OCI-LY3 (cell line): ENCODE measurements around the gene ST3GAL5.

Source experiments
- CTCF ChIP-seq: fragments of 200-600, 300-600 bp; sonication (generic); IDR thresholded peaks from 2 replicates; pipeline ENCODE4 v1.5.1; 2014; ENCODE audit warnings: antibody characterized with exemption, low read length, low read depth
- EZH2phosphoT487 ChIP-seq: fragments of 200-600 bp; shearing (Covaris generic); IDR thresholded peaks from 2 replicates; pipeline ENCODE4 v1.6.1; 2018; ENCODE audit warnings: antibody characterized with exemption, mixed run types, low read depth

GRCh38 chr2:85814802-85815550 is 73.8 kb downstream of the ST3GAL5 start:
- TF ChIP-seq CTCF (no peak), EZH2phosphoT487 (no peak)
